ENCODE measurements around the gene COG1. TPM values are rescaled to one million over a fixed set of nuclear protein-coding genes. Genes with fewer than 3 reads are reported as not detected.

The COG1 gene
- total and polyA plus RNA-seq, 2 of the 8 experiments (the other 6 are each of a cell fraction or from before 2014, with no cell fraction given), result 11.0 to 19.5 TPM

- TF ChIP-seq GABPA (IDR thresholded peaks at IDR 0.05; ENCODE audit: borderline replicate concordance, insufficient read depth, low read length), result no peak
- TF ChIP-seq SUZ12 (IDR thresholded peaks at IDR 0.05; ENCODE audit: low read length), result no peak
- no peak for TF ChIP-seq KDM4A (IDR thresholded peaks at IDR 0.05; ENCODE audit: low read depth, low read length, severe bottlenecking)
- TF ChIP-seq SIX5 (IDR thresholded peaks at IDR 0.05; ENCODE audit: low read depth, low read length), result no peak
- TF ChIP-seq SP4 (IDR thresholded peaks at IDR 0.05; ENCODE audit: low read length), result no peak
- no peak for TF ChIP-seq JUND (IDR thresholded peaks at IDR 0.05; ENCODE audit: low read length)
- no peak for TF ChIP-seq JUN (IDR thresholded peaks at IDR 0.05; ENCODE audit: low read depth, low read length)
- no peak for TF ChIP-seq RFX5 (IDR thresholded peaks at IDR 0.05; ENCODE audit: borderline replicate concordance, low read depth, low read length)
- no peak for TF ChIP-seq CEBPB (IDR thresholded peaks at IDR 0.05; ENCODE audit: low read depth, low read length)
These were observed 24.2 kb upstream of the COG1 start (continued) for GRCh38 chr17:73168667-73169066.
